HG02981 (cell line): ENCODE data around the gene SIRPB1.
"Not testable (repeated sequence)": the region's sequence is repeated elsewhere in the genome, so short reads cannot be mapped to it uniquely, and the experiment has no call there.

Experiments used
- ATAC-seq: cut with Tn5 transposase; IDR thresholded peaks from one replicate; pipeline ENCODE4 v1.9.1; 2021; ENCODE audit warnings: mild to moderate bottlenecking, moderate library complexity; ENCODE audit not compliant: unreplicated experiment

The SIRPB1 gene

GRCh38 chr20:1619861-1620444, at the start of gene SIRPB1:
Gene SIRPB1 (minus strand): TSS chr20:1620009. CDS start chr20:1619944, 65 bp downstream.
- ATAC-seq, result no peak

- no peak for ATAC-seq
Observed at GRCh38 chr20:1669304-1669703, 49.5 kb upstream of the SIRPB1 start.

GRCh38 chr20:1667502-1668085, 47.8 kb upstream of the SIRPB1 start:
- ATAC-seq, result no peak

- ATAC-seq, result no peak
Observed at GRCh38 chr20:1666802-1667201, 47.0 kb upstream of the SIRPB1 start.

GRCh38 chr20:1665345-1665744, 45.5 kb upstream of the SIRPB1 start:
- no peak for ATAC-seq

GRCh38 chr20:1664911-1665310, 45.1 kb upstream of the SIRPB1 start:
- ATAC-seq, result no peak

- ATAC-seq, result no peak
Observed at GRCh38 chr20:1663917-1664316, 44.1 kb upstream of the SIRPB1 start.

GRCh38 chr20:1661542-1662299, 41.9 kb upstream of the SIRPB1 start:
- ATAC-seq, result no peak

- no peak for ATAC-seq
Observed at GRCh38 chr20:1660246-1660645, 40.4 kb upstream of the SIRPB1 start.

- no peak for ATAC-seq
Observed at GRCh38 chr20:1657556-1658334, 37.9 kb upstream of the SIRPB1 start, which contains the start of gene SIRPG. Gene SIRPG (minus strand): TSS chr20:1657779. CDS start chr20:1657714, 65 bp downstream.

- no peak for ATAC-seq
Observed at GRCh38 chr20:1656844-1657243, 37.0 kb upstream of the SIRPB1 start.

- no peak for ATAC-seq
Observed at GRCh38 chr20:1654996-1655395, 35.2 kb upstream of the SIRPB1 start.

GRCh38 chr20:1652960-1653359, 33.2 kb upstream of the SIRPB1 start:
- no peak for ATAC-seq

GRCh38 chr20:1652104-1652503, 32.3 kb upstream of the SIRPB1 start:
- no peak for ATAC-seq

GRCh38 chr20:1651268-1652058, 31.7 kb upstream of the SIRPB1 start:
- no peak for ATAC-seq

GRCh38 chr20:1648101-1648500, 28.3 kb upstream of the SIRPB1 start:
- no peak for ATAC-seq

- ATAC-seq, result no peak
Observed at GRCh38 chr20:1646975-1647431, 27.2 kb upstream of the SIRPB1 start.

GRCh38 chr20:1644101-1644962, 24.5 kb upstream of the SIRPB1 start:
- ATAC-seq, result no peak

- not testable (repeated sequence) for ATAC-seq
Observed at GRCh38 chr20:1638643-1639042, 18.8 kb upstream of the SIRPB1 start.
